D721Med (cell line): ENCODE results near the gene IRF5.

Experiments
- DNase-seq: peaks from one replicate; pipeline ENCODE4 v3.0.0; 2011; ENCODE audit warnings: low spot score; ENCODE audit not compliant: insufficient read length
- FAIRE-seq: peaks from 2 replicates; lab custom pipeline; 2011; peaks lifted over from hg19 to GRCh38; lab: Jason Lieb, UNC
- CTCF ChIP-seq: IDR thresholded peaks from 2 replicates; pipeline ENCODE4 v1.5.1; 2012; ENCODE audit warnings: mild to moderate bottlenecking, control low read depth; ENCODE audit not compliant: insufficient read depth; ENCODE audit errors: missing control alignments

Gene IRF5

GRCh38 chr7:128891942-128892269 lies 45.8 kb upstream of the IRF5 start:
- FAIRE-seq (no peak), DNase-seq (no peak)
- no peak for TF ChIP-seq CTCF

- FAIRE-seq (no peak), DNase-seq (no peak)
- no peak for TF ChIP-seq CTCF
These were observed 45.0 kb upstream of the IRF5 start for GRCh38 chr7:128892521-128893250.

- no peak for TF ChIP-seq CTCF
- FAIRE-seq (no peak), DNase-seq (no peak)
These were observed 44.3 kb upstream of the IRF5 start for GRCh38 chr7:128893251-128894100.

- no peak for FAIRE-seq
- no peak for TF ChIP-seq CTCF
- DNase-seq = no peak
These were observed 43.7 kb upstream of the IRF5 start for GRCh38 chr7:128894101-128894440.

- DNase-seq (no peak), FAIRE-seq (no peak)
- TF ChIP-seq CTCF = no peak
These were observed 42.4 kb upstream of the IRF5 start for GRCh38 chr7:128895320-128895719.

- TF ChIP-seq CTCF = no peak
- DNase-seq = no peak
- FAIRE-seq = no peak
These were observed 38.3 kb upstream of the IRF5 start for GRCh38 chr7:128899392-128899791.

- FAIRE-seq (no peak), DNase-seq (no peak)
These were observed 37.5 kb upstream of the IRF5 start for GRCh38 chr7:128900237-128900636.

More at GRCh38 chr7:128900237-128900636, 37.5 kb upstream of the IRF5 start:
- no peak for TF ChIP-seq CTCF
